ENCODE measurements around the gene PTPRM.

The PTPRM gene

DNA sequence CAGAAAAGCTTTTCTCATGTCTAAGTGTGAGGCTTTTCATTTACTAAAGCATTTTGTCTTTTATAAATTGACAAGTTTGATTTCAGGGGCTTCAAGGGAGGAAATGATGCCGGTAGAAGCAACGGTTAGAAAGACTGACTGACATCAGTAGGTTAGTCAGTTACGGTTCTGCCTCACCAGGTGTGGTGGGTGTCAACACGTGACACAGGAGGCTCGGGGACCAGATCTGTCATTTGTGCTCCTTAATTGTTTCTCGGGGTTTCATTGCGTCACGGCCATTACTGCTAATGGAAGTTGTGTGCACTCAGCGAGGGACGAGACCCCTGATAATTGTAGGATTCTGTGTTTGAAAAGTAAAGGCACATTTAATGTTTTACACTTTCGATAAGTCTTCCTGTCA is 18.9 kb upstream of the PTPRM start:
- POLR2A ChIA-PET (ENCODE audit: low non-redundant PET): no interaction called here

DNA sequence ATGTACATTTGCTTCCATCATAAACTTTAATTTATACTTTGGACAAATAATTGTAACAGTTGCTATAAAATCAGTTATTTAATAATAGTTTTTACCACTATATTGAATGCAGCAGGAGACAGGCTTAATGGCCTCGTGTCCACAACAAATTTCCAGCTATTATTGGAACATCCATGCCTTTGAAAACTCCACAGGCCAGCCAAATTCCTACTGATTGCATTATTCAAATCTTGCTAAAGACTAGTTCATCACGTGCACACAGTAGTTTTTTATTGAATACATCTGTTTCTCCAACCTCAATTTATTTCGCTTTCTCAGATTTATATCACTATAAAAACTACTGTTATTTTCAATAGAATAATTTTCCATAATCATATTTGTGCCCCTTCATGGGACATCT is 18.4 kb upstream of the PTPRM start:
- TF ChIP-seq, protein P1, sequence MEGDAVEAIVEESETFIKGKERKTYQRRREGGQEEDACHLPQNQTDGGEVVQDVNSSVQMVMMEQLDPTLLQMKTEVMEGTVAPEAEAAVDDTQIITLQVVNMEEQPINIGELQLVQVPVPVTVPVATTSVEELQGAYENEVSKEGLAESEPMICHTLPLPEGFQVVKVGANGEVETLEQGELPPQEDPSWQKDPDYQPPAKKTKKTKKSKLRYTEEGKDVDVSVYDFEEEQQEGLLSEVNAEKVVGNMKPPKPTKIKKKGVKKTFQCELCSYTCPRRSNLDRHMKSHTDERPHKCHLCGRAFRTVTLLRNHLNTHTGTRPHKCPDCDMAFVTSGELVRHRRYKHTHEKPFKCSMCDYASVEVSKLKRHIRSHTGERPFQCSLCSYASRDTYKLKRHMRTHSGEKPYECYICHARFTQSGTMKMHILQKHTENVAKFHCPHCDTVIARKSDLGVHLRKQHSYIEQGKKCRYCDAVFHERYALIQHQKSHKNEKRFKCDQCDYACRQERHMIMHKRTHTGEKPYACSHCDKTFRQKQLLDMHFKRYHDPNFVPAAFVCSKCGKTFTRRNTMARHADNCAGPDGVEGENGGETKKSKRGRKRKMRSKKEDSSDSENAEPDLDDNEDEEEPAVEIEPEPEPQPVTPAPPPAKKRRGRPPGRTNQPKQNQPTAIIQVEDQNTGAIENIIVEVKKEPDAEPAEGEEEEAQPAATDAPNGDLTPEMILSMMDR (conservative IDR thresholded peaks at IDR 0.05; ENCODE audit: low read depth): no peak
- ChIA-PET POLR2A (ENCODE audit: low non-redundant PET) (no interaction called here), CTCF (no interaction called here)
- no peak for DNase-seq (ENCODE audit: low spot score)
- H3K27ac ChIP-seq: no peak overlapping the region

More for the DNA sequence above, 18.9 kb upstream of the PTPRM start:
- TF ChIP-seq, protein P1 (conservative IDR thresholded peaks at IDR 0.05; ENCODE audit: low read depth): no peak
- no peak overlapping the region for H3K27ac ChIP-seq
- CTCF ChIA-PET: interaction anchor here (0.7 kb wide), 1 partner anchor 1056 kb away, joined by 3 read pairs; no protein-coding TSS in a partner anchor
- DNase-seq (ENCODE audit: low spot score): no peak

DNA sequence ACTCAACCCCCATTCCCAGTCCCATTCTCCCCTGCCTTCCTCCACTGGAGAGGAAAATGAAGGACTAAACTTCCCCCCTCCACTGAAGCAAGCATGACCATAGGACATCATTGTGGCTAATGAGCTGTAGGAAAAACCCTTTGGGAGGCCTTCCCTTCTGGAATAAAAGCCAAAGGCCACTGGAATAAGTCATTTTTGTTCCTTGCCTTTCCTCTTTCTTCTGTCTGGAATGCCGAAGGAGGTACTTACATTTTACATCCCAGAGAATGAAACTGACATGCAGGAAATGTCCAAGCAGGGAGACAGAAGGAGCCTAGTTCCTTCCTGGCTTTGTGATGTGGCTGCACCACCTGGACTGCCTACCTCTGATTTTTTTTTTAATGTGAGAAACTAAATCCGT is 9.1 kb upstream of the PTPRM start:
- ChIA-PET POLR2A (ENCODE audit: low non-redundant PET) (no interaction called here), CTCF (no interaction called here)

DNA sequence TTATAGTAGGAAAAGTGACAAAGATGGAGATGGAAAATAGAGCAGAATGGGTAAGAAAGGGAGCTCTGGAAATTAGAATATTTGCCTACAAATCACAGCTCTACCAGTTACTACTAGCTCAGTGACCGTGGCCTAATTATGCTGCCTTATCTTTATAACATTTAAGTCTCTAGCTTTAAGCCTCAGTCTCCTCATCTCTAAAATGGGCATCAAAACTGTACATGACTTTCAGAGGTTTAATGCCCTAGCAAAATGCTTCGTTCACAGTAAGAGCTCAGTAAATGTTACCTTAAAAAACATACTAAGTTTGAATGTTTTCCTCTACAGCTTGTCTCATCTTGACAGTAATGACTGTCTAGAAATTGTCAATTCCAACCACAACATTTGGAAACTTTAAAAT is 8.3 kb upstream of the PTPRM start:
- ChIA-PET POLR2A (ENCODE audit: low non-redundant PET) (interaction anchor here (0.6 kb wide), 2 partner anchors 57 to 300 kb away, joined by 4 to 14 read pairs; no protein-coding TSS in a partner anchor), CTCF (interaction anchor here (0.6 to 1.2 kb wide), 2 partner anchors 8 to 58 kb away, joined by 3 to 7 read pairs; partner anchors contain the start of gene PTPRM)
- DNase-seq (ENCODE audit: low spot score): no peak
- TF ChIP-seq, protein P1 (conservative IDR thresholded peaks at IDR 0.05; ENCODE audit: low read depth): no peak
- H3K27ac ChIP-seq: no peak overlapping the region

More for the DNA sequence above, 9.1 kb upstream of the PTPRM start:
- TF ChIP-seq, protein P1 (conservative IDR thresholded peaks at IDR 0.05; ENCODE audit: low read depth): no peak
- DNase-seq (ENCODE audit: low spot score): no peak
- no peak overlapping the region for H3K27ac ChIP-seq

DNA sequence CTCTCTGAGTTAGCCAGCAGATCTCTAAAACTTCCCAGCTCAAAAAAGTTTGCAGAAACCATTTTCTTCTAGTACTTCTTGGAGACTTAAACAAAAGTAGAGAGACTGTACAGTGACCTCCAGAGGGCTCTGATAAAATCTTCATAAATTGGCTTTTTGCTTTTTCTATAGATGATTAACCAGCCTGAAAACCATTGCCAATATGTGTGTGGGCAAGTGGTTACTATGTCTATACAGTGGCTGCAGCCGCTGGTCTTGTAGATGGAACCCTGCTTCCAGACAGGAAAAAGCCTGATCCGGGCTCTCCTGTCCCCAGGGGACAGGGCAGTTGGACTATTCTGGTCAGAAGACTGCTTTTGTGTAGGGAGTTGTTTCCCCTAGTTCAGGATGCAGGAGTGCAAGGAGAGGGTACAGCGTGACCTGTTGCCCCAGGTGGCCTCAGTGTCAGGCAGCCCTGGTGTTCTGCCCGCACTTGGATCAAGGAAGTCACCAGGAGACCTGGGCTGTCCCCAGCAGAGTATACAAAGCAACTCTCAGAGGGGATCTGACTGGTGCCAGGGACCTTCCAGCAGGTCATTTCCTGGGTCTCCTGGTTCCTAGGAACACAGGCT is 7.3 kb upstream of the PTPRM start:
- ChIA-PET POLR2A (ENCODE audit: low non-redundant PET) (no interaction called here), CTCF (no interaction called here)
- DNase-seq (ENCODE audit: low spot score): no peak
- no peak overlapping the region for H3K27ac ChIP-seq
- TF ChIP-seq, protein P1 (conservative IDR thresholded peaks at IDR 0.05; ENCODE audit: low read depth): no peak

DNA sequence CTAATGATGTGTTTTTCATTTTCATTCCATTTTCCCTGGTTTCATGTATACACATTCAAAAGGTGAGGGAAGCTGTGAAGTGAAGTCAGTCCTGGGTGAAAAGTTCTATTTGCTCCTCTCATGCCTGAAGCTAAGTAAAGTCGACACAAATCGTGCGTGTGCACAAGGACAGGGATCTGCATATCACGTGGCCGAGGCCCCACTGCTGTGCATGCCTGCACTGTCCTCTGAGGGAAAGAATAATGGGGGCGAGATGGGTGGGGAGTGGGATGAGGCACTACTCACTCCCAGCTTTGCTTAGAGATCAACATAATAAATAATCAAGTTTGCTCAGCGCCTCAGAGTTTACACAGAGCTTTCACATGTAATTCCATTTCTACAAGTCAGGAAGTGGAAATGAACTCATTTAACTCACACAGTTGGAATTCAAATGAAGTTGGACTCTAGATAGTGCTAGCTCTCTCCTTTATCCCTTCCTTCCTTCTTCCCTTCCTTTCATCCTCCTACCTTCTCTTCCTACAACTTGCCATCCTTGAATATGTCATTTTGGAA is 5.1 kb upstream of the PTPRM start:
- ChIA-PET POLR2A (ENCODE audit: low non-redundant PET) (no interaction called here), CTCF (interaction anchor here (0.6 kb wide), 1 partner anchor 97 kb away, joined by 4 read pairs; no protein-coding TSS in a partner anchor)
- TF ChIP-seq, protein P1 (conservative IDR thresholded peaks at IDR 0.05; ENCODE audit: low read depth): no peak
- no peak for DNase-seq (ENCODE audit: low spot score)
- no peak overlapping the region for H3K27ac ChIP-seq

All from RWPE1 (cell line).